T-helper 2 cell (primary cell): ENCODE data around the gene ZFP1.
"Not testable (repeated sequence)": the region's sequence is repeated elsewhere in the genome, so short reads cannot be mapped to it uniquely, and the experiment has no call there.

ENCODE experiments used
- DNase-seq, 5 experiments: peaks; one replicate each; pipeline versions ENCODE4 v3.0.0 to v3.0.0-alpha.2; 2012 to 2022

ZFP1 gene

DNA sequence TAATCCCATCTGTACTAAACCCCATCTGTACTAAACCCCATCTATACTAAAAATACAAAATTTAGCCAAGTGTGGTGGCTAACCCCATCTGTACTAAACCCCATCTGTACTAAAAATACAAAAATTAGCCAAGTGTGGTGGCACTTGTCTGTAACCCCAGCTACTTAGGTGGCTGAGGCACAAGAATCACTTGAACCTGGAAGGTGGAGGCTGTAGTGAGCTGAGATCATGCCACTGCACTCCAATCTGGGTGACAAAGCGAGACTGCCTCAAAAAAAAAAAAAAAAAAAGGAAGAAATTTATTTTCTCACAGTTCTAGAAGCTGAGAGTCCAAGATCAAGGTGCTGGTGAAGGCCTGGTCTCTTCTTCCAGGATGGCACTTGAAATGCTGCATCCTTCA, 12.1 kb downstream of the ZFP1 start:
- DNase-seq = no peak

GRCh38 chr16:75169899-75170405, 21.6 kb downstream of the ZFP1 start:
- no peak for DNase-seq

GRCh38 chr16:75172578-75172977, 24.3 kb downstream of the ZFP1 start:
- DNase-seq = no peak

GRCh38 chr16:75175074-75175473, 26.8 kb downstream of the ZFP1 start:
- no peak for DNase-seq

DNA sequence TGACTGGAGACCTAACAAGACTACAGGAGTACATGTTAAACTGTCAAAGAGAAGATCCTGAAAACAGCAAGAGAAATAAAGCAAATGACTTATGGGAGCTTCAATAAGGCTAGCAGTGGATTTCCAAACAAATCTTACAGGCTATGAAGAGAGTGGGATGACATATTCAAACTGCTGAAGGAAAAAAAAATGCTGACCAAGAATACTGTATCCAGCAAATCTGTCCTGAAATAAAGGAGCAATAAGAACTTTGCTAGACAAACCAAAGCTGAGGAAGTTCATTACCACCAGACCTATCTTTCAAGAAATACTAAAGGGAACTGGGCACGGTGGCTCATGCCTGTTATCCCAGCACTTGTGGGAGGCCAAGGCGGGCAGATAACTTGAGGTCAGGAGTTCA, 28.6 kb downstream of the ZFP1 start:
- DNase-seq = no peak

DNA sequence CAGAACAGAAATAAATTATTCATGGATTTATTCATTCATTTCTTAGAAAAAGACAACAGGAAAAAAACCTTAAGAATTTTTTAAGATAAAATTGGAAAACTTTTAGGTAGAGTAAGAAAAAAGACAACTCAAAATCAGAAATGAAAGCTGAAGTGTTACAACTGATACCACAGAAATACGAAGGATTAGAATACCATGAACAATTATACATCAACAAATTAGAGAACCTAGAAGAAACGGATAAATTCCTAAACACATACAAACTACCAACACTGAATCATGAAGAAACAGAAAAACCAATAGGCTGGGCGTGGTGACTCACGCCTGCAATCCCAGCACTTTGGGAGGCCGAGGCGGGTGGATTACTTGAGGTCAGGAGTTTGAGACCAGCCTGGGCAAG, 30.9 kb downstream of the ZFP1 start:
- no peak for DNase-seq

GRCh38 chr16:75181630-75182029, 33.3 kb downstream of the ZFP1 start:
- DNase-seq = no peak

DNA sequence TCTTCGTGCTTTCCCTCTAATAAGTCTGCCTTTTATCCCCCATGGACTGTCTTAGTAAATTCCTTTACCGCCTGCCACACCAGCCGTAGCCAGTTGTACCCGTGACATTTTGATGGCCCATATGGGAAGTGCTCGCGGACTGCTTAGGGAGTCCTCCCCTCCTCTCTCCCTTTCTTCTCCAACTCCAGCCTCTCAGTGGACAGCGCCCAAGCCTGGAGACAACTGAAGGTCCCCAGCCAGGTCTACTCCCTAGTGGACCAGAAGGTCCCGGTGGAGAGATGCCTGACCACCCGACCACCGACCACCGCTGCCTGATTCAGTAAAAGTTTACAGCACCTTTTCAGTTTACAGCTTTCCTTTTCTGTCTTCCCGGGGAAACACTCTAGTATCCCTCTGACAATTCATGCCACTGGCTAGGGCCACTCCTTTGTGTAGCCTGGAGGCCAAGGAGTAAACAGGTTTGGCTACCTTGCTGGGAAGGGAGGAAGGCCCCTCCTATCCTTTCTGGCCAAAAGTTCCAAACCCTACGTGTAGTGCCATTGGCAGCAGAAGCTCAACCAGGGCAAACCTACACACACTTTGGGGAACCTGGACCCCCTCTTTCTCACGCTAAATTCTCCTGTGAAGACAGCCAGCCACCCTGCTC, 40.6 kb downstream of the ZFP1 start:
- no peak for DNase-seq

- DNase-seq = no peak
These were observed 41.4 kb downstream of the ZFP1 start for GRCh38 chr16:75189638-75190245.

GRCh38 chr16:75192606-75193264, 44.4 kb downstream of the ZFP1 start:
- DNase-seq = no peak

GRCh38 chr16:75193265-75193650, 44.9 kb downstream of the ZFP1 start:
- no peak for DNase-seq

DNA sequence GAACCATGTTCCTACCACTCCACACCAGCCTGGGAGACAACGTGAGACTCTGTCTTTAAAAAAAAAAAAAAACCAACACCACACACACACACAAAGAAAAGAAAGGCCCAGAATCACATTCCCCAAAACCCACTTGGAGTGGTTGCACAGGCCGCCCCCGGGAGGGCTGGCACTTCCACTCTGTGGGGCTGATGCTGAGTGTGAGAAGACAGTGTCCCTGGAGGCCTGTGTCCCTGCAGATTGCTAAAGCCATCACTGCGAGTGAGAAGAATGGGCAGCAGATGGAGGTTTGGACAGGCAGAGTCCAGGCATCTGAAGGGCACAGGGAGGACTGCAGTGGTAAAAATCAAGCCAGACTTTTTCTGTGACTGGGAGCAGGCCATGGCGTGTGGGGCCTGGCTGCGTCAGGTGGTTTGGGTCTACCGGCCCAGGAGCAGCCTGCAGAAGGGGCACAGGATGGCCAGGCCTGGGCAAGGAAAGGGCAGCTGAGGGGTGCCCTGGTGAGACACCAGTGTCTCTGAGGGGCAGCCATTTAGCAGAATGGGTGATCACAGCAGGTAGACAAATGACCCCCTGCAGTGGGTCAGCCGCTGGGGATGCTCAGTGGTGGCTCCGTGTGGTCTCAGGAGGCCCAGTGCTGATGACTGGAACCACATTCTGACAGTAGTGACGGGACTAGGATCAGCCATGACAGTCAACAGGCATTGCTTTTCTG, 45.6 kb downstream of the ZFP1 start:
- DNase-seq = no peak

DNA sequence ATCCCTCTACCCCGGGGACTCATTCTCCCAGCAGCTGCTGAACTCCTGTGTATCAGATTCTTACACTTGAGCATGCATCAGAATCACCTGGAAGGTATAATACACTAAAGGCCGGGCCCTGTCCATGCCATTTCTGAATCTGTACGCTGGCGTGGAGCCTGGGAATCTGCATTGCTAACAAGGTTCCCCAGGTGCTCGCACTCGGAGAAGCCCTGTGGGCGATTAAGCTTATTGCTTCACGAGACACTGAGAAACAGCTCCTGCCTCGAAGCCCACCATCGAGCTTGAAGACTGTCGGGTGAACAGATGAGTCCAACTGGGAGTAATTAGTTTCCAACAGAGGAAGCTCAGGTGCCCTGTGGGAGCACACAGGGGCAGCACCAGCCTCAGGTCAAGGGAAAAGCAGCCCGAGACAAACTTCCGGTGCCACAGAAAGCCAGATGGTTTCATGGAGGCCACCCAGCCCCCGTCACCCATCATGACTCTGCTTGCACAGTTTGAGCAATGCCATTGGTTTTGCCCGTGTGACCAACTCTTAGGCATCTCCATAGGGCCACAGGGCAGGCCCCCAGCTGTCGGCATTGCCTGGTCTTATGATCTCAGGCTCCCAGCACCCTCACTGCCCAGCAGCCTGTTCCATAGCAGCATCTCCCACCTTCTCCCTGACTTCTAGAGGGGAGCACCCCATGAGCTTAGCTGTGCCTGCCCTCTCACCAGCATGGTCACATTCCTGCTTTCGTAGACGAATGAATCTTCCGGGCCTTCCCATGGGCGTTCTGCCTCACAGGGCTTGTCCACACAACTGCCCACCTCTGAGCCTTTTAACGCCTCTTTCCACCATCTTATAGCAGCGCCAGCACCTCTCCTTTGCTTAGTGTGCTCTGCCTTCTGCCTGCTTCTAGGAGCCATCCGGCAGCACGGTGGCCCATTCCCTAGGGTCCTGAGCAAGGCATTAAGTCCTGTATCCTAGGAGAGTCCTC, 47.8 kb downstream of the ZFP1 start:
- no peak for DNase-seq

DNA sequence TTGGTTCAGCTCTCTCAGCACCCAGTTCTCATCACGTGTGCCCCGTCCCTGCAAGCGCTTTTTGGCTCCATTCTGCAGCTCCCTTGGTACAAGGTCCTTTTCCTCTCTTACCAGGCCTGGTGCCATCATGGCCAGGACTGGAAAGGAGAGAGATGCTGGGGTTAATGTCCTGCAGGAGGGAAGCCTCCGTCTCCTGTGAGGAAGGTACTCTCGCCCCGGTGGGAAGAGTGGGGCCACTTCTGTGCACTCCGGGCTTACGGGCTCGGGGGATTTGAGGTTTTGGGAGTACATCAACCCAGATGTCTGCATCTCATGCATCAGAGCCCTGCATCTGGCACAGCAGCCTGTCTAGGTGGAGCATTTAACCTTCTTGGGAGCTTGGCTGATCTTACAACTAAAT, 48.5 kb downstream of the ZFP1 start:
- no peak for DNase-seq

- no peak for DNase-seq
These were observed 49.3 kb downstream of the ZFP1 start for GRCh38 chr16:75197522-75198134.

- DNase-seq = no peak
These were observed 49.8 kb downstream of the ZFP1 start for GRCh38 chr16:75198135-75198600.

- DNase-seq = no peak
These were observed 53.8 kb downstream of the ZFP1 start for GRCh38 chr16:75202069-75202590.

DNA sequence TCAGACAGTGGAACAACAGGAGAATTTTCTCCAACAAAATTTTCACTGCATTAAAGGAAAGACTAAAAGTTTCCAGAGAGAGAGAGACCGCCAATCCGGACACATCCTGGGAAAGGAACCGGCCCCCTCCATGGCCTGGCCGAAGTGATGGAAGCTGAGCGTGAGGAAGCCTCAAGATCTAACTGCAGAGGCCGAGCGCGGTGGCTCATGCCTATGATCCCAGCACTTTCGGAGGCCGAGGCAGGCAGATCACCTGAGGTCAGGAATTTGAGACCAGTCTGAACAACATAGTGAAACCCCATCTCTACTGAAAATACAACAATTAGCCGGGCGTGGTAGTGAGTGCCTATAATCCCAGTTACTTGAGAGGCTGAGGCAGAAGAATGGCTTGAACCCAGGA, 54.8 kb downstream of the ZFP1 start:
- DNase-seq = no peak

DNA sequence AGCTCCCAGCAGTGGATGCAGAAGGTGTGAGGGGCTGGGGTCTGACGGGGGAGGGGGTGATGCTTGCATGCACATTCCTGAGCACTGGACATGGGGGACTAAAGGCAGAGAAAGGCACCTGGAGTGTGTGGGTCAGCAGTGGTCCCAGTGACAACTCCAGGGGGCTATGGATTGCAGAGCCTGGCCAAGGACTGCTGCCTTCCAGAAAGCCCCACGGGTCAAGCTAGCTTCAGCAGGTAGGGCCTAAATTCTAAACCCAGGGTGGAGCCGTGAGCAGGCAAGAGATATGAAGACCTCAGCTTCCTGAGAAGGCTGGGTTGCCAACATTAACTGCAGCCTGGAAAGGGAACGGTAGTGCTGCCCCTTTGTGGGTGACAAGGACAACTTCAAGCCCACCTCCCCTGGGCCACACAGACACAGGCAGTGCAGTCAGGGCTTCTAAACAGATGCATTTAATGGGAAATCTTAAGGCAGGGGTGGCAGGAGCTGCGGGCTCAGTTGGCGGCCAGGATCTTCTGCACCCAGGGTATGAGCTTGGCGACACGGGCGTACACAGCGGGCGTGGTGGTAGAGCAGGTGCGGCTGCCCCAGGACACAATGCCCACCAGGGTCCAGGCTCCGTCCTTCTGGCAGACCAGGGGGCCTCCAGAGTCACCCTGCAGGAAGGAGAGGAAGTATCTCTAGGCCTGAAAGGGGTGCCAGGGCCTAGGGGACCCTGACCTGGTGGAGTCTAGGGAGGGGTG, 55.5 kb downstream of the ZFP1 start:
- no peak for DNase-seq

DNA sequence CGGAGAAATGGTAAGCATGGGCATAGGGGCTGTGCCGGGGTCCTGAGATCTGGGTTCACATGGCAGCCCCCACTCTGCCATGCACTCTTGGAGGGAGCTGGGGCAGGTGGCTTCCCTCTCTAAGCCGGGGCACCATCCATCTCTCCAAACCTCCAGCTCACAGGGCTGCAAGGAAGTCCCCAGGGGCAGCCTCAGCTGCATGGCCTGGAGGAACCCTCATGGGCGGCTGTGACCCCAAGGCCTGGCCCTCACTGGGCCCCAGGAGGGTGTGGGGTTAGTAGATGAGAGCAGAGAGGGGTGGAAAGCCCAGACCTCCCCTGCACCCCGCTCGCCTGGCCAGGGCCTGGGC, 56.1 kb downstream of the ZFP1 start:
- no peak for DNase-seq

DNA sequence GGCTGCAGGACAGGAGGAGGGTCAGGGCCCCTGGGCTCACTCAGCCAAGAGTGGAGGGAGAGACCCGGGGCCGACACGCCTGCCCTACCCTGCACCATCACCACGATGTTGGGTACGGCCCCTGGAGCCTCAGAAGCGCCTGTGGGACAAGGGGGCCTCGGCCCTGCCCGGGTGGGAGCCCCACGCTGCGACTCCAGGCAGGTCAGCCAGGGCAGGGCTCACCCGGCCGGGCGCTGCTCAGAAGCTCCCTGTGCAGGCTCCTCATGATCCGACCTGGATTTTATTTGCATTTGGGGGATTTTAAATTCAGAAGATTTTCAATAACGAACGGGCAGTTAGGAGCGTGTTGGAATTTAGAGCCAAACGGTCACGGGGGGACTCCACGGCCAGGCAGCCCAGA, 56.6 kb downstream of the ZFP1 start:
- not testable (repeated sequence) for DNase-seq
